H9 (cell line): ENCODE data around the gene CCDC33. TPM values are rescaled to one million over a fixed set of nuclear protein-coding genes. Genes with fewer than 3 reads are reported as not detected.
A peak's percentile ranks its signal among the peaks of the same experiment; 100 is the strongest.

ENCODE experiments used
- DNase-seq: peaks from one replicate; pipeline ENCODE4 v3.0.0-alpha.2; 2017
- H2AFZ ChIP-seq: one replicate; pipeline ENCODE4 v1.6.1; 2013; ENCODE audit warnings: mild to moderate bottlenecking, low read length, control low read depth, moderate library complexity
- H2AK5ac ChIP-seq: 2 replicates; pipeline ENCODE4 v1.6.1; 2013; ENCODE audit warnings: low read length, control low read depth, mixed read lengths; ENCODE audit not compliant: insufficient read length
- H2BK120ac ChIP-seq: one replicate; pipeline ENCODE4 v1.6.1; 2013; ENCODE audit warnings: low read depth, mild to moderate bottlenecking, low read length, control low read depth, inconsistent platforms; ENCODE audit not compliant: poor library complexity, severe bottlenecking
- H2BK12ac ChIP-seq: 2 replicates; pipeline ENCODE4 v1.6.1; 2013; ENCODE audit warnings: low read length, control low read depth, mixed read lengths, low read depth; ENCODE audit not compliant: insufficient read length
- H2BK15ac ChIP-seq: 2 replicates; pipeline ENCODE4 v1.6.1; 2013; ENCODE audit warnings: low read depth, low read length, control low read depth
- H2BK20ac ChIP-seq: one replicate; pipeline ENCODE4 v1.6.1; 2013; ENCODE audit warnings: low read depth, mild to moderate bottlenecking, low read length, control low read depth, inconsistent platforms; ENCODE audit not compliant: poor library complexity, severe bottlenecking
- H2BK5ac ChIP-seq: 2 replicates; pipeline ENCODE4 v1.6.1; 2013; ENCODE audit warnings: low read length, control low read depth, mixed read lengths; ENCODE audit not compliant: insufficient read length
- H3K14ac ChIP-seq: 2 replicates; pipeline ENCODE4 v1.6.1; 2013; ENCODE audit warnings: low read length, control low read depth; ENCODE audit not compliant: insufficient read depth
- H3K18ac ChIP-seq: 2 replicates; pipeline ENCODE4 v1.6.1; 2013; ENCODE audit warnings: low read depth, mild to moderate bottlenecking, mixed read lengths, low read length, control low read depth; ENCODE audit not compliant: insufficient read length
- H3K23ac ChIP-seq: 2 replicates; pipeline ENCODE4 v1.6.1; 2013; ENCODE audit warnings: low read length, control low read depth, mixed read lengths, low read depth; ENCODE audit not compliant: insufficient read length
- H3K23me2 ChIP-seq: 2 replicates; pipeline ENCODE4 v1.6.1; 2013; ENCODE audit warnings: low read depth, mild to moderate bottlenecking, mixed read lengths, low read length, control low read depth; ENCODE audit not compliant: insufficient read length, poor library complexity, severe bottlenecking
- H3K27ac ChIP-seq: 2 replicates; pipeline ENCODE4 v1.5.1; 2013; ENCODE audit warnings: low read length, control low read depth, mixed read lengths, low read depth; ENCODE audit not compliant: insufficient read length
- H3K27me3 ChIP-seq: 2 replicates; pipeline ENCODE4 v1.6.1; 2013; ENCODE audit warnings: low read length, control low read depth, inconsistent platforms; ENCODE audit not compliant: insufficient read depth
- H3K4ac ChIP-seq: 2 replicates; pipeline ENCODE4 v1.6.1; 2013; ENCODE audit warnings: low read depth, mild to moderate bottlenecking, control low read depth, inconsistent platforms, low read length, moderate library complexity
- H3K4me1 ChIP-seq: 2 replicates; pipeline ENCODE4 v1.6.1; 2013; ENCODE audit warnings: low read length, control low read depth, inconsistent platforms; ENCODE audit not compliant: insufficient read depth
- H3K4me2 ChIP-seq: 2 replicates; pipeline ENCODE4 v1.6.1; 2013; ENCODE audit warnings: low read length, control low read depth, mixed read lengths; ENCODE audit not compliant: insufficient read length, insufficient read depth
- H3K56ac ChIP-seq: 2 replicates; pipeline ENCODE4 v1.6.1; 2013; ENCODE audit warnings: low read depth, mild to moderate bottlenecking, mixed read lengths, low read length, control low read depth; ENCODE audit not compliant: insufficient read length
- H3K79me1 ChIP-seq: 2 replicates; pipeline ENCODE4 v1.6.1; 2013; ENCODE audit warnings: low read depth, mild to moderate bottlenecking, moderate library complexity, low read length, control low read depth, inconsistent platforms; ENCODE audit not compliant: insufficient read depth, poor library complexity, severe bottlenecking
- H3K79me2 ChIP-seq: 2 replicates; pipeline ENCODE4 v1.6.1; 2013; ENCODE audit warnings: low read length, control low read depth, inconsistent platforms; ENCODE audit not compliant: insufficient read depth
- H3K9ac ChIP-seq: 2 replicates; pipeline ENCODE4 v1.6.1; 2013; ENCODE audit warnings: low read length, control low read depth, mixed read lengths; ENCODE audit not compliant: insufficient read length; ENCODE audit errors: extremely low read depth
- H3K9me3 ChIP-seq: one replicate; pipeline ENCODE4 v1.6.1; 2013; ENCODE audit warnings: low read depth, low read length, inconsistent platforms; ENCODE audit not compliant: control insufficient read depth
- H3T11ph ChIP-seq: one replicate; pipeline ENCODE4 v1.6.1; 2013; ENCODE audit warnings: mild to moderate bottlenecking, low read length, control low read depth, inconsistent platforms
- H4K20me1 ChIP-seq: one replicate; pipeline ENCODE4 v1.6.1; 2013; ENCODE audit not compliant: control insufficient read depth, insufficient read length, insufficient read depth
- H4K5ac ChIP-seq: 2 replicates; pipeline ENCODE4 v1.6.1; 2013; ENCODE audit warnings: low read depth, mild to moderate bottlenecking, mixed read lengths, low read length, control low read depth; ENCODE audit not compliant: insufficient read length
- H4K8ac ChIP-seq: replicated peaks from 2 replicates; pipeline ENCODE4 v1.6.1; 2013; ENCODE audit warnings: low read length, control low read depth, mixed read lengths, low read depth; ENCODE audit not compliant: insufficient read length
- H4K91ac ChIP-seq: 2 replicates; pipeline ENCODE4 v1.6.1; 2013; ENCODE audit warnings: low read depth, mild to moderate bottlenecking, moderate library complexity, mixed read lengths, low read length, control low read depth; ENCODE audit not compliant: insufficient read length
- H3K27ac Mint-ChIP-seq, 3 experiments: 2 replicates in 2 of 3; 3 replicates in 1 of 3; pipeline ENCODE4 v1.8.0; 2020 to 2021; ENCODE audit warnings: mixed read lengths in 3 of 3, mild to moderate bottlenecking in 1 of 3, moderate library complexity in 1 of 3
- H3K27me3 Mint-ChIP-seq: 2 replicates; pipeline ENCODE4 v1.8.0; 2021; ENCODE audit warnings: low read depth, mild to moderate bottlenecking, moderate library complexity, mixed read lengths
- H3K36me3 Mint-ChIP-seq, 3 experiments: 2 replicates in 2 of 3; 3 replicates in 1 of 3; pipeline ENCODE4 v1.8.0; 2020 to 2021; ENCODE audit warnings: low read depth in 3 of 3, mixed read lengths in 3 of 3; ENCODE audit not compliant: insufficient read depth in 1 of 3
- H3K4me1 Mint-ChIP-seq, 2 experiments: 2 replicates each; pipeline ENCODE4 v1.8.0; 2020; ENCODE audit warnings: mixed read lengths in 2 of 2
- H3K4me3 Mint-ChIP-seq, 2 experiments: 2 replicates in 1 of 2; 3 replicates in 1 of 2; pipeline ENCODE4 v1.8.0; 2020 to 2021; ENCODE audit warnings: mild to moderate bottlenecking in 2 of 2, mixed read lengths in 2 of 2, moderate library complexity in 1 of 2
- H3K9me3 Mint-ChIP-seq, 2 experiments: 2 replicates in 1 of 2; 3 replicates in 1 of 2; pipeline ENCODE4 v1.8.0; 2020; ENCODE audit warnings: mild to moderate bottlenecking in 2 of 2, mixed read lengths in 2 of 2, moderate library complexity in 1 of 2
- WGBS: extraction: QIAGEN DNeasy Blood & Tissue Kit; methylation state at CpG from one replicate; pipeline ENCODE4 v1.1.7; 2013; ENCODE audit warnings: missing lambda C conversion rate, low lambda C conversion rate, mixed read lengths; ENCODE audit not compliant: insufficient read length; ENCODE audit errors: extremely low coverage; 5-methylcytosine and 5-hydroxymethylcytosine counted together
- total RNA-seq: library from RNA; stranded (reverse); gene quantifications from 2 replicates; pipeline ENCODE4 v1.2.1, GENCODE V29; 2021
- TF ChIP-seq, protein P1 (sequence below): fragments of 200-600 bp; sonication (generic); conservative IDR thresholded peaks from 3 replicates; pipeline ENCODE4 v1.8.0; 2021; ENCODE audit warnings: antibody characterized with exemption, mild to moderate bottlenecking

CCDC33 gene
- total RNA-seq, 1 experiment from 2014 or later: 4.6 TPM

DNA sequence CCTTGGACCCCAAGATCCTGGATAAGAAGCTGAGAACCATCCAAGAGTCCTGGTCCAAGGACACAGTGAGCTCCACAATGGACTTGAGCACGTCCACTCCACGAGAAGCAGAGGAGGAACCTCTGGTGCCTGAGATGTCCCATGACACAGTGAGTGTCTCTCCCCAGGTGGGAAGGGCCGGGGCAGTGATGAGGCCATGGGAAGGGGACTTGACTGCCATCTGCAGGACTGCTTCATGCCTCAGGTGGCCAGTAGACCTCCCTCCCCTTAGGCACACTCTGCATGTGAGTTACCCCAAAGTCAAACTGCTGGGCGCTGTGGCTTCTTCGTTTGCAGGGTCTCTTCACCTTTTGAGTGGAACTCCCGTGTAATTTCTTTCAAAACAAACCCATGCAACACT, 59.7 kb downstream of the CCDC33 start:
- Mint-ChIP-seq H3K27me3 (peaks cover 96% of the 10 kb centered on the region), H3K9me3 (no peaks in the 10 kb centered on the region), H3K36me3 (no peaks in the 10 kb centered on the region), H3K27ac (no peak overlapping the region), H3K4me3 (no peak overlapping the region), H3K4me1 (peaks cover 24 to 25% of the 10 kb centered on the region in 2 experiments)
- H2BK15ac ChIP-seq: no peak overlapping the region
- no peak overlapping the region for H3K27ac ChIP-seq
- no peak overlapping the region for H3K23ac ChIP-seq
- H3K4me2 ChIP-seq: no peak overlapping the region
- no peaks in the 10 kb centered on the region for H4K20me1 ChIP-seq
- no peak overlapping the region for H3K14ac ChIP-seq
- H4K8ac ChIP-seq: no peak overlapping the region
- H2BK120ac ChIP-seq: no peak overlapping the region
- H3K27me3 ChIP-seq: peaks cover under 1% of the 10 kb centered on the region; the same call in 1 of the 2 replicates
- H3K79me2 ChIP-seq: no peaks in the 10 kb centered on the region
- no peak overlapping the region for H3K4ac ChIP-seq
- no peak overlapping the region for H3K9ac ChIP-seq
- no peaks in the 10 kb centered on the region for H3K79me1 ChIP-seq
- H2BK12ac ChIP-seq: no peak overlapping the region
- no peak overlapping the region for H2BK20ac ChIP-seq
- no peak overlapping the region for H3K56ac ChIP-seq
- no peak overlapping the region for H2BK5ac ChIP-seq
- no peaks in the 10 kb centered on the region for H3K9me3 ChIP-seq
- H3K23me2 ChIP-seq: peaks cover 4% of the 10 kb centered on the region
- H4K91ac ChIP-seq: no peak overlapping the region
- H4K5ac ChIP-seq: no peak overlapping the region
- H2AFZ ChIP-seq: no peak overlapping the region
- no peak overlapping the region for H3T11ph ChIP-seq
- H2AK5ac ChIP-seq: no peak overlapping the region
- no CpG with 5 or more reads among the region's 6 CpGs for WGBS
- TF ChIP-seq, protein P1, sequence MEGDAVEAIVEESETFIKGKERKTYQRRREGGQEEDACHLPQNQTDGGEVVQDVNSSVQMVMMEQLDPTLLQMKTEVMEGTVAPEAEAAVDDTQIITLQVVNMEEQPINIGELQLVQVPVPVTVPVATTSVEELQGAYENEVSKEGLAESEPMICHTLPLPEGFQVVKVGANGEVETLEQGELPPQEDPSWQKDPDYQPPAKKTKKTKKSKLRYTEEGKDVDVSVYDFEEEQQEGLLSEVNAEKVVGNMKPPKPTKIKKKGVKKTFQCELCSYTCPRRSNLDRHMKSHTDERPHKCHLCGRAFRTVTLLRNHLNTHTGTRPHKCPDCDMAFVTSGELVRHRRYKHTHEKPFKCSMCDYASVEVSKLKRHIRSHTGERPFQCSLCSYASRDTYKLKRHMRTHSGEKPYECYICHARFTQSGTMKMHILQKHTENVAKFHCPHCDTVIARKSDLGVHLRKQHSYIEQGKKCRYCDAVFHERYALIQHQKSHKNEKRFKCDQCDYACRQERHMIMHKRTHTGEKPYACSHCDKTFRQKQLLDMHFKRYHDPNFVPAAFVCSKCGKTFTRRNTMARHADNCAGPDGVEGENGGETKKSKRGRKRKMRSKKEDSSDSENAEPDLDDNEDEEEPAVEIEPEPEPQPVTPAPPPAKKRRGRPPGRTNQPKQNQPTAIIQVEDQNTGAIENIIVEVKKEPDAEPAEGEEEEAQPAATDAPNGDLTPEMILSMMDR: peak; percentile 39; the same call in 2 of the 3 replicates
- no peak overlapping the region for H3K18ac ChIP-seq
- peaks cover 6% of the 10 kb centered on the region; the same call in 1 of the 2 replicates for H3K4me1 ChIP-seq
- no peak for DNase-seq
